ENCODE results near the gene IGF1.

- TF ChIP-seq CTCF (IDR thresholded peaks at IDR 0.05): no peak
- TF ChIP-seq POLR2A (IDR thresholded peaks at IDR 0.05): no peak
Observed at GRCh38 chr12:102439426-102440405, 40.6 kb downstream of the IGF1 start.
